22Rv1 (cell line): Measurements from ENCODE around the gene TNS3.

ENCODE experiments used
- H3K27ac ChIP-seq: fragments of 450-650 bp; 2 replicates; pipeline ENCODE4 v1.5.1; 2017
- CTCF ChIP-seq: fragments of 450-650 bp; IDR thresholded peaks from 2 replicates; pipeline ENCODE4 v1.5.1; 2017; ENCODE audit warnings: mild to moderate bottlenecking
- ZFX ChIP-seq: fragments of 450-650 bp; IDR thresholded peaks from 2 replicates; pipeline ENCODE4 v1.6.1; 2017; ENCODE audit warnings: antibody characterized with exemption, borderline replicate concordance

The TNS3 gene

GRCh38 chr7:47504551-47505311 lies 77.2 kb downstream of the TNS3 start:
- no peak overlapping the region for H3K27ac ChIP-seq
- no peak for TF ChIP-seq CTCF
- TF ChIP-seq ZFX, result no peak

- no peak for TF ChIP-seq CTCF
- no peak for TF ChIP-seq ZFX
- no peak overlapping the region for H3K27ac ChIP-seq
These were observed 78.6 kb downstream of the TNS3 start for GRCh38 chr7:47503281-47503680.

- TF ChIP-seq ZFX (no peak), CTCF (no peak)
- H3K27ac ChIP-seq, result no peak overlapping the region
These were observed 79.6 kb downstream of the TNS3 start for GRCh38 chr7:47502240-47502877.

- TF ChIP-seq CTCF (no peak), ZFX (no peak)
- H3K27ac ChIP-seq, result no peak overlapping the region
These were observed 80.5 kb downstream of the TNS3 start for GRCh38 chr7:47501406-47501805.

GRCh38 chr7:47500103-47500563 lies 81.8 kb downstream of the TNS3 start:
- peak overlapping the region; percentile 32; the same call in 1 of the 2 replicates for H3K27ac ChIP-seq
- TF ChIP-seq ZFX, result no peak
- no peak for TF ChIP-seq CTCF

GRCh38 chr7:47498229-47499056 lies 83.5 kb downstream of the TNS3 start:
- no peak overlapping the region for H3K27ac ChIP-seq
- TF ChIP-seq CTCF (no peak), ZFX (no peak)
